ENCODE data around the gene LTBP2. TPM values are rescaled to one million over a fixed set of nuclear protein-coding genes. Genes with fewer than 3 reads are reported as not detected.

The LTBP2 gene
- total and polyA plus RNA-seq, 2 of the 8 experiments (the other 6 are each of a cell fraction or from before 2014, with no cell fraction given): 0.48 to 0.89 TPM

DNA sequence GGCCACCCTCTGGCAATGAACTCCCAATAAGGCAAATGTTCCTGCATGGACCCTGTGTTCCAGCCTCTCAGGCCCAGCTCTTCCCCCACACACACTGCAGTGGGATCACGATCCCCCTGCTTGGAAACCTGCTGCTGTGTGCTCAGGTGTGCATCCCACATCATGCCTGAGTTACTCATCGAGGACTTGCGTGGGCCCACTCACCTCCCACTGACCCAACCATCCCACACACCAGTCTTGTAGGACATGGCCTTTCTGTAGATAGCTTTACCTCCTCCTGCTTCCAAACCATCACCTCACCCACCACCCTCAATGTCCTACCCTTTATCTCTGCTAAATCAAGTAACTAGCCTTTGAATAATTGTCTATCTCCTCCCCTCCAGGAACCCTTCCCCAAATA, 143.5 kb downstream of the LTBP2 start:
- no peak overlapping the region for H4K91ac ChIP-seq (replicated peaks; ENCODE audit: insufficient read length, low read length)
- H4K8ac ChIP-seq (ENCODE audit: extremely low read depth, insufficient read depth, low read length): no peak overlapping the region; the same call in 1 of the 2 replicates
- H3K79me1 ChIP-seq (ENCODE audit: low read depth, low read length): no peaks in the 10 kb centered on the region
- H3K4ac ChIP-seq (replicated peaks; ENCODE audit: insufficient read length, low read depth, low read length): no peak overlapping the region
- H3K4me2 ChIP-seq (ENCODE audit: insufficient read depth in 1 of 2, low read depth in 2 of 2, low read length in 2 of 2): no peak overlapping the region
- H3K27me3 ChIP-seq (replicated peaks in 1 of 4; ENCODE audit: control insufficient read depth in 3 of 4, extremely low read depth in 1 of 4, insufficient read depth in 3 of 4, low read length in 3 of 4): no peaks in the 10 kb centered on the region
- H3K14ac ChIP-seq (ENCODE audit: insufficient read length): no peak overlapping the region
- H2BK120ac ChIP-seq (replicated peaks; ENCODE audit: low read depth, low read length): no peak overlapping the region
- H3K23ac ChIP-seq (ENCODE audit: insufficient read length): no peak overlapping the region
- H2BK15ac ChIP-seq (ENCODE audit: low read length): no peak overlapping the region
- 79% methylated on average over 3 of the region's 3 CpGs; no CpG with 5 or more reads in 1 of the 2 experiments for WGBS, 2 experiments (ENCODE audit: extremely low coverage in 1 of 2, insufficient coverage in 1 of 2, insufficient read length in 1 of 2, insufficient replicate concordance in 2 of 2, low coverage in 1 of 2, low lambda C conversion rate in 2 of 2, missing lambda C conversion rate in 1 of 2)
- H3K27ac ChIP-seq (ENCODE audit: low read depth, low read length): no peak overlapping the region
- ChIA-PET POLR2A (ENCODE audit: partially characterized antibody) (no interaction called here), CTCF (ENCODE audit: partially characterized antibody) (interaction anchor here (1.1 to 18.2 kb wide), 4 partner anchors 9 to 229 kb away, joined by 3 to 181 read pairs (median 7); partner anchors contain the start of gene VSX2)
- no peaks in the 10 kb centered on the region for H4K20me1 ChIP-seq (replicated peaks in 1 of 2; ENCODE audit: control insufficient read depth in 1 of 2, insufficient read depth in 2 of 2, low read length in 2 of 2)
- H2BK12ac ChIP-seq (ENCODE audit: low read depth, low read length): no peak overlapping the region
- H3K4me1 ChIP-seq (replicated peaks in 1 of 4; ENCODE audit: control insufficient read depth in 3 of 4, insufficient read depth in 4 of 4, low read length in 3 of 4): no peaks in the 10 kb centered on the region
- no peak overlapping the region for H2BK20ac ChIP-seq (ENCODE audit: low read length)
- no peak overlapping the region for H2BK5ac ChIP-seq (ENCODE audit: low read depth, low read length)
- H3K36me3 ChIP-seq (ENCODE audit: control insufficient read depth in 2 of 4, insufficient read depth in 4 of 4, low read length in 3 of 4): peaks cover 0 to 8% (median 1%) of the 10 kb centered on the region in 4 experiments; a peak in 2 of 8 replicates
- no peaks in the 10 kb centered on the region; the same call in 1 of the 2 replicates for H3K23me2 ChIP-seq (ENCODE audit: low read depth, low read length)
- H2AFZ ChIP-seq (ENCODE audit: low read length): no peak overlapping the region
- H2AK5ac ChIP-seq (ENCODE audit: low read depth, low read length): no peak overlapping the region
- no peak overlapping the region for H3K18ac ChIP-seq (ENCODE audit: extremely low read depth, low read length)
- no peak overlapping the region for H3K4me3 ChIP-seq (ENCODE audit: extremely low read depth in 1 of 4, insufficient read depth in 2 of 4, low read depth in 3 of 4, low read length in 4 of 4)
- H3K79me2 ChIP-seq (ENCODE audit: control insufficient read depth in 1 of 2, insufficient read depth in 2 of 2, low read length in 2 of 2): no peaks in the 10 kb centered on the region
- no peak overlapping the region for H3K56ac ChIP-seq (replicated peaks; ENCODE audit: insufficient read length, low read depth, low read length)
- no peak for FAIRE-seq
- DNase-seq (ENCODE audit: low read depth in 1 of 2, low spot score in 2 of 2): peak in 1 of 2 experiments; percentile 27
- no peak overlapping the region for H4K5ac ChIP-seq (ENCODE audit: insufficient read length, low read depth, low read length)
- H3K9me3 ChIP-seq (ENCODE audit: insufficient read depth in 2 of 2, low read depth in 1 of 2, low read length in 1 of 2): no peaks in the 10 kb centered on the region
- no peak overlapping the region for H3K9ac ChIP-seq (replicated peaks in 1 of 4; ENCODE audit: extremely low read depth in 1 of 4, low read depth in 3 of 4, low read length in 3 of 4)
- TF ChIP-seq PHF8 (conservative IDR thresholded peaks at IDR 0.05; ENCODE audit: low read depth, low read length) (no peak), EGR1 (IDR thresholded peaks at IDR 0.05; ENCODE audit: borderline replicate concordance, low read depth, low read length) (no peak), JUN (IDR thresholded peaks at IDR 0.05; ENCODE audit: low read depth, low read length) (no peak), BRCA1 (IDR thresholded peaks at IDR 0.05; ENCODE audit: low read depth, low read length) (no peak), KDM4A (IDR thresholded peaks at IDR 0.05; ENCODE audit: low read depth, low read length, severe bottlenecking) (no peak), RFX5 (IDR thresholded peaks at IDR 0.05; ENCODE audit: borderline replicate concordance, low read depth, low read length) (no peak), FOSL1 (IDR thresholded peaks at IDR 0.05; ENCODE audit: insufficient read depth, low read depth, low read length) (no peak), POLR2A (IDR thresholded peaks at IDR 0.05; ENCODE audit: control extremely low read depth in 1 of 2, low read depth in 2 of 2, low read length in 2 of 2) (no peak), SIN3A (conservative IDR thresholded peaks at IDR 0.05 in 1 of 2, IDR thresholded peaks at IDR 0.05 in 1 of 2; ENCODE audit: low read depth in 1 of 2, low read length in 2 of 2) (no peak), SIX5 (IDR thresholded peaks at IDR 0.05; ENCODE audit: low read depth, low read length) (no peak), ASH2L (IDR thresholded peaks at IDR 0.05; ENCODE audit: low read length) (no peak), CBX8 (IDR thresholded peaks at IDR 0.05; ENCODE audit: borderline replicate concordance, low read depth, low read length) (no peak), MAFK (IDR thresholded peaks at IDR 0.05; ENCODE audit: low read depth, low read length) (no peak), RBBP5 (IDR thresholded peaks at IDR 0.05; ENCODE audit: borderline replicate concordance, low read depth, low read length) (no peak)

Data from H1 (cell line).